K562 (cell line): ENCODE results near the gene RSRC1. TPM values are rescaled to one million over a fixed set of nuclear protein-coding genes. Genes with fewer than 3 reads are reported as not detected.

Experiments used
- ARID2 ChIP-seq: fragments of 450-650 bp; IDR thresholded peaks from 2 replicates; pipeline ENCODE4 v1.6.1; 2017; ENCODE audit warnings: antibody characterized with exemption, mild to moderate bottlenecking
- CHCHD3 ChIP-seq: fragments of 250-450 bp; sonication (Bioruptor Pico); IDR thresholded peaks from 2 replicates; pipeline ENCODE4 v2.1.2; 2022; ENCODE audit warnings: mild to moderate bottlenecking
- MYNN ChIP-seq, 2 experiments: sonication (generic); formaldehyde crosslinking in 1 of 2; IDR thresholded peaks; 2 replicates each; pipeline versions ENCODE4 v1.5.0 to v1.6.1; 2016 to 2020; ENCODE audit warnings: antibody characterized with exemption in 1 of 2, missing genetic modification reagents in 1 of 2
- NFIX ChIP-seq: fragments of 250-450 bp; sonication (Bioruptor Pico); IDR thresholded peaks from 2 replicates; pipeline ENCODE4 v1.4.0; 2020; ENCODE audit warnings: low read depth, mild to moderate bottlenecking, moderate library complexity
- RBFOX2 ChIP-seq: fragments of 200-400 bp; formaldehyde crosslinking; IDR thresholded peaks from 2 replicates; pipeline ENCODE4 v1.6.1; 2017; ENCODE audit warnings: low read depth, mild to moderate bottlenecking, low read length, moderate library complexity
- RBM25 ChIP-seq: fragments of 200-400 bp; formaldehyde crosslinking; IDR thresholded peaks from 2 replicates; pipeline ENCODE4 v1.6.1; 2018; ENCODE audit warnings: low read length, low read depth, moderate library complexity; ENCODE audit not compliant: severe bottlenecking
- SMAD4 ChIP-seq: fragments of 250-450 bp; sonication (Bioruptor Pico); conservative IDR thresholded peaks from 2 replicates; pipeline ENCODE4 v1.8.0; 2021; ENCODE audit warnings: inconsistent platforms, mild to moderate bottlenecking, moderate library complexity
- SMC3 ChIP-seq: conservative IDR thresholded peaks from 2 replicates; pipeline ENCODE4 v1.6.1; 2011; ENCODE audit warnings: low read depth, low read length, improper control_type of control experiment; ENCODE audit not compliant: insufficient read depth
- TAF9B ChIP-seq: fragments of 450-650 bp; IDR thresholded peaks from 2 replicates; pipeline ENCODE4 v1.6.1; 2018; ENCODE audit warnings: mild to moderate bottlenecking; ENCODE audit not compliant: partially characterized antibody
- TBP ChIP-seq: optimal IDR thresholded peaks from 2 replicates; pipeline ENCODE3; 2011; ENCODE audit warnings: low read depth, low read length, improper control_type of control experiment
- ZFPM2 ChIP-seq: fragments of 250-450 bp; sonication (Bioruptor Pico); IDR thresholded peaks from 2 replicates; pipeline ENCODE4 v1.5.1; 2022; ENCODE audit warnings: mild to moderate bottlenecking
- ZNF311 ChIP-seq: fragments of 250-450 bp; sonication (Bioruptor Pico); IDR thresholded peaks from 2 replicates; pipeline ENCODE4 v1.4.0; 2020; ENCODE audit warnings: mild to moderate bottlenecking, moderate library complexity
- ZNF324 ChIP-seq: fragments of 250-450 bp; sonication (Bioruptor Pico); IDR thresholded peaks from 2 replicates; pipeline ENCODE4 v1.4.0; 2020; ENCODE audit warnings: mild to moderate bottlenecking
- ZNF830 ChIP-seq: fragments of 250-450 bp; sonication (Bioruptor Pico); IDR thresholded peaks from 2 replicates; pipeline ENCODE4 v1.5.0; 2021; ENCODE audit warnings: mild to moderate bottlenecking
- polyA plus RNA-seq, 8 experiments: library from polyadenylated mRNA; depleted of rRNA in 4 of 8; stranded (reverse) in 5 of 8; unstranded in 3 of 8; fragments of >200 nt; fragmentation: Nextera tagmentation in 2 of 8; fragmentation: Illumina TruSeq in 1 of 8; extraction: Ambion mirVana in 2 of 8; extraction: Trizol in 1 of 8; gene quantifications; 2 replicates each; pipeline versions ENCODE4 v1.2.1 to v1.2.3, GENCODE V29; 2011 to 2014; ENCODE audit warnings: inconsistent platforms in 1 of 8, missing spikeins in 1 of 8
- total RNA-seq, 7 experiments: library from RNA; depleted of rRNA in 6 of 7; stranded (reverse); fragments of >200 nt in 6 of 7; fragmentation: Illumina TruSeq in 2 of 7; extraction: Trizol in 2 of 7; gene quantifications; 2 replicates each; pipeline versions ENCODE4 v1.2.1 to v1.2.3, GENCODE V29; 2011 to 2021; ENCODE audit warnings: low replicate concordance in 1 of 7
- TF ChIP-seq, protein P1 (sequence below), 2 experiments: IDR thresholded peaks in 1 of 2; conservative IDR thresholded peaks in 1 of 2; 2 replicates each; pipeline ENCODE4 v1.6.1; 2016; ENCODE audit warnings: low read depth in 2 of 2, mild to moderate bottlenecking in 1 of 2, missing compliant biosample characterization in 1 of 2, missing genetic modification characterization in 1 of 2, moderate library complexity in 1 of 2
- TF ChIP-seq, protein P2 (sequence below): fragments of 450-650 bp; IDR thresholded peaks from 2 replicates; pipeline ENCODE4 v1.6.1; 2014; ENCODE audit warnings: low read depth, mild to moderate bottlenecking, moderate library complexity, borderline replicate concordance

The RSRC1 gene
- total and polyA plus RNA-seq, 9 of the 15 experiments (the other 6 are each of a cell fraction or from before 2014, with no cell fraction given) = 19.3 to 128 (median 75.5) TPM

DNA sequence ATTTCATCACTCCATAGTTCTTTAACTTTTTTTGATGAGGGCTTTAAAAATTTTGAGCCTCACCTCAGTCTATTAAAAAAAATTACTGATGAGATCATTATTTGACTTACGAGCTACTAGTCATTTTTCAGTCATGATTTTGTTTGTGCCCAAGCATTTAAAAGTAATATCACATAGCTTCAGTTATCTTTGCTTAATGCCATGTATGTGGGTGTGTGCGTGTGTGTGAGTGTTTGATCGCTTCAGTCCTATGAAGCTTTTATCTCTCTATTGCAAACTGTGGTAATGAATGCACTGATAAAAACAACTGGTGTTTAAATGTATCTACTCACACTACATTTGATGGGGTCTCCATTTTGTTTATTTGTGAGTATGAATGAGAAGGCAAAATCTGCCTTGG lies 49.8 kb downstream of the RSRC1 start (continued):
- TF ChIP-seq TBP (no peak), NFIX (no peak), RBFOX2 (no peak), TAF9B (no peak), ZNF324 (CRISPR knock-in tag) (no peak), SMAD4 (no peak), ARID2 (no peak), CHCHD3 (CRISPR knock-in tag) (no peak), MYNN (IDR thresholded peaks at IDR 0.05) (peak; percentile 64; the same call in 1 of the 2 replicates), MYNN (CRISPR knock-in tag; IDR thresholded peaks at IDR 0.05) (no peak), RBM25 (no peak), ZNF311 (CRISPR knock-in tag) (no peak), ZFPM2 (CRISPR knock-in tag) (no peak), ZNF830 (CRISPR knock-in tag) (no peak), SMC3 (no peak)
- TF ChIP-seq, protein P1, sequence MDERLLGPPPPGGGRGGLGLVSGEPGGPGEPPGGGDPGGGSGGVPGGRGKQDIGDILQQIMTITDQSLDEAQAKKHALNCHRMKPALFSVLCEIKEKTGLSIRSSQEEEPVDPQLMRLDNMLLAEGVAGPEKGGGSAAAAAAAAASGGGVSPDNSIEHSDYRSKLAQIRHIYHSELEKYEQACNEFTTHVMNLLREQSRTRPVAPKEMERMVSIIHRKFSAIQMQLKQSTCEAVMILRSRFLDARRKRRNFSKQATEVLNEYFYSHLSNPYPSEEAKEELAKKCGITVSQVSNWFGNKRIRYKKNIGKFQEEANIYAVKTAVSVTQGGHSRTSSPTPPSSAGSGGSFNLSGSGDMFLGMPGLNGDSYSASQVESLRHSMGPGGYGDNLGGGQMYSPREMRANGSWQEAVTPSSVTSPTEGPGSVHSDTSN (CRISPR knock-in tag; IDR thresholded peaks at IDR 0.05; ENCODE audit: low read depth) = no peak
- TF ChIP-seq, protein P1 (tag; conservative IDR thresholded peaks at IDR 0.05; ENCODE audit: low read depth) = no peak
- TF ChIP-seq, protein P2, sequence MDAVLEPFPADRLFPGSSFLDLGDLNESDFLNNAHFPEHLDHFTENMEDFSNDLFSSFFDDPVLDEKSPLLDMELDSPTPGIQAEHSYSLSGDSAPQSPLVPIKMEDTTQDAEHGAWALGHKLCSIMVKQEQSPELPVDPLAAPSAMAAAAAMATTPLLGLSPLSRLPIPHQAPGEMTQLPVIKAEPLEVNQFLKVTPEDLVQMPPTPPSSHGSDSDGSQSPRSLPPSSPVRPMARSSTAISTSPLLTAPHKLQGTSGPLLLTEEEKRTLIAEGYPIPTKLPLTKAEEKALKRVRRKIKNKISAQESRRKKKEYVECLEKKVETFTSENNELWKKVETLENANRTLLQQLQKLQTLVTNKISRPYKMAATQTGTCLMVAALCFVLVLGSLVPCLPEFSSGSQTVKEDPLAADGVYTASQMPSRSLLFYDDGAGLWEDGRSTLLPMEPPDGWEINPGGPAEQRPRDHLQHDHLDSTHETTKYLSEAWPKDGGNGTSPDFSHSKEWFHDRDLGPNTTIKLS = no peak
